K562 (cell line): ENCODE data around the gene RTN4. TPM values are rescaled to one million over a fixed set of nuclear protein-coding genes. Genes with fewer than 3 reads are reported as not detected.
A peak's percentile ranks its signal among the peaks of the same experiment; 100 is the strongest.

Experiments used
- ARNT ChIP-seq, 2 experiments: fragments of 450-650 bp; IDR thresholded peaks; 2 replicates each; pipeline ENCODE4 v1.6.1; 2016; ENCODE audit warnings: mild to moderate bottlenecking in 1 of 2
- CXXC5 ChIP-seq: fragments of 250-450 bp; sonication (Bioruptor Pico); IDR thresholded peaks from 2 replicates; pipeline ENCODE4 v1.8.0; 2022; ENCODE audit warnings: inconsistent platforms, mild to moderate bottlenecking, moderate library complexity
- ELK1 ChIP-seq: sonication (generic); formaldehyde crosslinking; IDR thresholded peaks from 2 replicates; pipeline ENCODE4 v1.8.1; 2022; ENCODE audit warnings: missing genetic modification reagents
- EP300 ChIP-seq: IDR thresholded peaks from 2 replicates; pipeline ENCODE4 v1.6.1; 2012; ENCODE audit warnings: low read length, improper control_type of control experiment
- IRF1 ChIP-seq: sonication (generic); formaldehyde crosslinking; IDR thresholded peaks from 2 replicates; pipeline ENCODE4 v1.8.0; 2022; ENCODE audit warnings: missing genetic modification reagents, mild to moderate bottlenecking, borderline replicate concordance
- MAFG ChIP-seq: fragments of 450-650 bp; conservative IDR thresholded peaks from 2 replicates; pipeline ENCODE4 v1.6.1; 2016; ENCODE audit warnings: missing genetic modification characterization, missing compliant biosample characterization
- MGA ChIP-seq: fragments of 450-650 bp; IDR thresholded peaks from 2 replicates; pipeline ENCODE4 v1.6.1; 2016; ENCODE audit warnings: mild to moderate bottlenecking, moderate library complexity
- PURB ChIP-seq: sonication (generic); formaldehyde crosslinking; IDR thresholded peaks from 2 replicates; pipeline ENCODE4 v1.9.0; 2021; ENCODE audit warnings: low read depth, mild to moderate bottlenecking, missing genetic modification reagents
- SIN3A ChIP-seq, 2 experiments: fragments of 150-350 bp in 1 of 2; IDR thresholded peaks; 2 replicates each; pipeline ENCODE4 v1.6.1; 2011 to 2016; ENCODE audit warnings: borderline replicate concordance in 2 of 2, low read depth in 2 of 2, low read length in 2 of 2, mild to moderate bottlenecking in 2 of 2, moderate library complexity in 2 of 2; ENCODE audit not compliant: control insufficient read depth in 1 of 2
- VEZF1 ChIP-seq: fragments of 200-800 bp; sonication (Bioruptor generic); IDR thresholded peaks from 2 replicates; pipeline ENCODE4 v1.6.1; 2017; ENCODE audit warnings: missing genetic modification characterization, missing compliant biosample characterization
- ZZZ3 ChIP-seq: fragments of 450-650 bp; IDR thresholded peaks from 2 replicates; pipeline ENCODE4 v1.6.1; 2016; ENCODE audit warnings: antibody characterized with exemption, mild to moderate bottlenecking, moderate library complexity
- polyA plus RNA-seq, 8 experiments: library from polyadenylated mRNA; depleted of rRNA in 4 of 8; stranded (reverse) in 5 of 8; unstranded in 3 of 8; fragments of >200 nt; fragmentation: Nextera tagmentation in 2 of 8; fragmentation: Illumina TruSeq in 1 of 8; extraction: Ambion mirVana in 2 of 8; extraction: Trizol in 1 of 8; gene quantifications; 2 replicates each; pipeline versions ENCODE4 v1.2.1 to v1.2.3, GENCODE V29; 2011 to 2014; ENCODE audit warnings: inconsistent platforms in 1 of 8, missing spikeins in 1 of 8
- total RNA-seq, 7 experiments: library from RNA; depleted of rRNA in 6 of 7; stranded (reverse); fragments of >200 nt in 6 of 7; fragmentation: Illumina TruSeq in 2 of 7; extraction: Trizol in 2 of 7; gene quantifications; 2 replicates each; pipeline versions ENCODE4 v1.2.1 to v1.2.3, GENCODE V29; 2011 to 2021; ENCODE audit warnings: low replicate concordance in 1 of 7

RTN4 gene
- total and polyA plus RNA-seq, 9 of the 15 experiments (the other 6 are each of a cell fraction or from before 2014, with no cell fraction given), result 73.0 to 248 (median 116) TPM

GRCh38 chr2:55050100-55050994 lies at the start of gene RTN4 (continued):
- TF ChIP-seq MGA, result no peak
- TF ChIP-seq EP300, result no peak
- peak; percentile 39 to 68; a peak in 2 of 4 replicates for TF ChIP-seq SIN3A (IDR thresholded peaks at IDR 0.05; ENCODE audit: borderline replicate concordance in 2 of 2, control insufficient read depth in 1 of 2, low read depth in 2 of 2, low read length in 2 of 2)
- no peak for TF ChIP-seq IRF1 (CRISPR knock-in tag)
- TF ChIP-seq CXXC5 (CRISPR knock-in tag), result peak; percentile 89
- TF ChIP-seq MAFG (tag), result no peak
- no peak for TF ChIP-seq PURB (CRISPR knock-in tag)
- no peak for TF ChIP-seq ELK1 (CRISPR knock-in tag)
- TF ChIP-seq ARNT (IDR thresholded peaks at IDR 0.05), result no peak
- TF ChIP-seq VEZF1 (CRISPR knock-in tag), result peak; percentile 81
- TF ChIP-seq ZZZ3, result no peak
